Lung (tissue), 12 donors: Measurements from ENCODE around the gene RAD51D. TPM values are rescaled to one million over a fixed set of nuclear protein-coding genes. Genes with fewer than 3 reads are reported as not detected.

ENCODE experiments used
- ATAC-seq: fragments of 200-7000 bp; cut with Tn5 transposase; one replicate; pipeline ENCODE4 v1.9.1; 2020; ENCODE audit warnings: moderate number of reproducible peaks; ENCODE audit not compliant: insufficient read depth, low FRiP score
- DNase-seq, 3 donors: peaks; one replicate each; pipeline ENCODE4 v3.0.0-alpha.2; 2013 to 2017
- H3K27ac ChIP-seq, 2 donors: one replicate each; pipeline ENCODE4 v1.5.1; 2013; ENCODE audit warnings: mild to moderate bottlenecking in 2 of 2, moderate library complexity in 2 of 2, control low read depth in 1 of 2, inconsistent platforms in 1 of 2, low read depth in 1 of 2, low read length in 1 of 2
- H3K27me3 ChIP-seq, 3 donors: one replicate each; pipeline ENCODE4 v1.5.1; 2013; ENCODE audit warnings: low read length in 2 of 3; ENCODE audit not compliant: control insufficient read depth in 3 of 3, insufficient read depth in 3 of 3
- H3K36me3 ChIP-seq, 4 donors: one replicate each; pipeline ENCODE4 v1.5.1; 2013; ENCODE audit warnings: low read length in 4 of 4, mild to moderate bottlenecking in 1 of 4, moderate library complexity in 1 of 4; ENCODE audit not compliant: control insufficient read depth in 4 of 4, insufficient read depth in 4 of 4
- H3K4me1 ChIP-seq, 5 donors: one replicate each; pipeline ENCODE4 v1.5.1; 2013; ENCODE audit warnings: low read length in 5 of 5, mild to moderate bottlenecking in 2 of 5, moderate library complexity in 1 of 5; ENCODE audit not compliant: control insufficient read depth in 5 of 5, insufficient read depth in 5 of 5
- H3K4me3 ChIP-seq: one replicate; pipeline ENCODE4 v1.5.1; 2013; ENCODE audit warnings: mild to moderate bottlenecking, control low read depth, moderate library complexity
- H3K9ac ChIP-seq, 2 donors: one replicate each; pipeline ENCODE4 v1.5.1; 2013; ENCODE audit warnings: low read length in 2 of 2, control low read depth in 1 of 2; ENCODE audit not compliant: insufficient read depth in 1 of 2
- H3K9me3 ChIP-seq, 4 donors: one replicate each; pipeline ENCODE4 v1.5.1; 2013; ENCODE audit warnings: low read length in 3 of 4, mild to moderate bottlenecking in 1 of 4, moderate library complexity in 1 of 4; ENCODE audit not compliant: control insufficient read depth in 4 of 4, insufficient read depth in 3 of 4
- WGBS, 2 donors: extraction: QIAGEN DNeasy Blood & Tissue Kit; methylation state at CpG; one replicate each; pipeline ENCODE4 v1.1.7; 2013; 5-methylcytosine and 5-hydroxymethylcytosine counted together
- polyA plus RNA-seq, 2 donors: library from polyadenylated mRNA; stranded (reverse); fragments of 200-250 nt; gene quantifications; one replicate each; pipeline ENCODE4 v1.2.1, GENCODE V29; 2013
- total RNA-seq, 2 donors: library from RNA; depleted of rRNA in 1 of 2; stranded (reverse); fragments of >200 nt in 1 of 2; gene quantifications; one replicate each; pipeline ENCODE4 v1.2.1, GENCODE V29; 2014 to 2021
- TF ChIP-seq, protein P1 (sequence below): IDR thresholded peaks from 2 replicates; pipeline ENCODE4 v1.5.1; 2012; ENCODE audit warnings: mild to moderate bottlenecking; ENCODE audit errors: control extremely low read depth, extremely low read depth
- donor health status: control.
- donor health status: control.
- donor health status: Bipolar disorder and iron deficiency.
- donor health status: healthy.
- donor health status: DM: yes; HTN: yes; CAD: no.

RAD51D gene
- total and polyA plus RNA-seq, 4 donors, result 5.0 to 17.4 (median 8.9) TPM

DNA sequence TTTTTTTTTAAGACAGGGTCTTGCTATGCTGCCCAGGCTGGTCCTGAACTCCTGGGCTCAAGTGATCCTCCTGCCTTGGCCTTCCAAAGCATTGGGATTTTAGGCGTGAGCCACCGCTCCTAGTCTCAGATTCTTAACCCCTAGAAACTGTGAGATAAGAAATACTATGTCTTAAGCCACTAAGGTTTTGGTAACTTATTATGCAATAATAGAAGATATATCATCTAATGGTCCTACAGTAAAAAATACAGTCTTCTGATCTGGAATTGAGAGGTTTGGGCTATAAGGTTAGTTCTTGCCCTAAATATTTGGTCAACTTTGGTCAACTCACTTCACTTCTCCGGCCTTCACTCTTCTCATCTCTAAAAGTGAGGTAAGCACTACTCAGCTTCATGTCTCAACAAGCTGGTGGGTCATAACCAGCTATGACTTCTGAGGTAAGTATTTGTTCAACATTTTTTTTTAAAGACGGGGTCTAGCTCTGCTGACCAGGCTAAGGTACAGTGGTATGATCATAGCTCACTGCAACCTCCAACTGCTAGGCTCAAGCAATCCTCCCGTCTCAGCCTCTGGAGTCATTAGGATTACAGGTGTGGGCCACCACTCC, 14.7 kb downstream of the RAD51D start:
- TF ChIP-seq, protein P1, sequence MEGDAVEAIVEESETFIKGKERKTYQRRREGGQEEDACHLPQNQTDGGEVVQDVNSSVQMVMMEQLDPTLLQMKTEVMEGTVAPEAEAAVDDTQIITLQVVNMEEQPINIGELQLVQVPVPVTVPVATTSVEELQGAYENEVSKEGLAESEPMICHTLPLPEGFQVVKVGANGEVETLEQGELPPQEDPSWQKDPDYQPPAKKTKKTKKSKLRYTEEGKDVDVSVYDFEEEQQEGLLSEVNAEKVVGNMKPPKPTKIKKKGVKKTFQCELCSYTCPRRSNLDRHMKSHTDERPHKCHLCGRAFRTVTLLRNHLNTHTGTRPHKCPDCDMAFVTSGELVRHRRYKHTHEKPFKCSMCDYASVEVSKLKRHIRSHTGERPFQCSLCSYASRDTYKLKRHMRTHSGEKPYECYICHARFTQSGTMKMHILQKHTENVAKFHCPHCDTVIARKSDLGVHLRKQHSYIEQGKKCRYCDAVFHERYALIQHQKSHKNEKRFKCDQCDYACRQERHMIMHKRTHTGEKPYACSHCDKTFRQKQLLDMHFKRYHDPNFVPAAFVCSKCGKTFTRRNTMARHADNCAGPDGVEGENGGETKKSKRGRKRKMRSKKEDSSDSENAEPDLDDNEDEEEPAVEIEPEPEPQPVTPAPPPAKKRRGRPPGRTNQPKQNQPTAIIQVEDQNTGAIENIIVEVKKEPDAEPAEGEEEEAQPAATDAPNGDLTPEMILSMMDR, result no peak
- H3K36me3 ChIP-seq, result peaks cover 15 to 28% (median 17%) of the 10 kb centered on the region in 4 donors
- no peaks in the 10 kb centered on the region for H3K4me1 ChIP-seq
- WGBS, 2 donors, result 97% methylated on average over 5 of the region's 5 CpGs
- no peak overlapping the region for H3K4me3 ChIP-seq
- no peak overlapping the region for H3K27ac ChIP-seq
- H3K9me3 ChIP-seq, result peaks cover 0 to 3% (median 0%) of the 10 kb centered on the region in 4 donors
- no peak overlapping the region for H3K9ac ChIP-seq
- no peak for DNase-seq
- no peaks in the 10 kb centered on the region for H3K27me3 ChIP-seq
- no peak for ATAC-seq

- 96% methylated on average over 5 of the region's 5 CpGs for WGBS, 2 donors
- Histone ChIP-seq H3K4me3 (no peak overlapping the region), H3K27ac (no peak overlapping the region), H3K36me3 (peaks cover 18 to 36% (median 21%) of the 10 kb centered on the region in 4 donors), H3K27me3 (no peaks in the 10 kb centered on the region), H3K9ac (no peak overlapping the region), H3K4me1 (no peaks in the 10 kb centered on the region), H3K9me3 (peaks cover 0 to 3% (median 0%) of the 10 kb centered on the region in 4 donors)
- DNase-seq (no peak), ATAC-seq (no peak)
- TF ChIP-seq, protein P1, result no peak
These were observed 16.4 kb downstream of the RAD51D start for GRCh38 chr17:35103271-35103670.

GRCh38 chr17:35101725-35102124, 17.9 kb downstream of the RAD51D start:
- Histone ChIP-seq H3K9ac (no peak overlapping the region), H3K27me3 (no peaks in the 10 kb centered on the region), H3K27ac (no peak overlapping the region), H3K36me3 (peaks cover 18 to 39% (median 20%) of the 10 kb centered on the region in 4 donors), H3K4me3 (no peak overlapping the region), H3K9me3 (peaks cover 0 to 3% (median 0%) of the 10 kb centered on the region in 4 donors), H3K4me1 (no peaks in the 10 kb centered on the region)
- 94 to 100% methylated on average over 2 of the region's 2 CpGs for WGBS, 2 donors
- DNase-seq, result no peak
- TF ChIP-seq, protein P1, result no peak
- no peak for ATAC-seq

DNA sequence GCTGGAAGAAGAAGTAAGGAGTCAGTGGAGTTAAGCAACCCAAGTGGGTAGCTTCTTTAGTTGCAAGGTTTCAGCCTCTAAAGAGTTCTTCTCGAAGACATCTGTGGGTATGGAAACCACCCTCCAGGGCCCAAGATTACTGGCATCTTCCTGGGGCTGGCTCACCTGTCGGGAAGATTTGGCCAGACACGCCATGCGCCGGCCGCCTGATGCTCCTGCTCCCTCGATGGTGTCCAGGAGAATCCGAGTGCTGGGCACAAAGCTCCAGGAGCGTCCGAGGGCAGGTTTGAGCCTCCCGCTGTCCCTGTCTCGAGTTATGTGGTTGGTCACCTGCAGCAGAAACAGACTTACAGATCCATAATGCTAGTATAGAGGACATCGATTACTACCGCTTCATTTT, 18.6 kb downstream of the RAD51D start:
- TF ChIP-seq, protein P1, result no peak
- WGBS, 2 donors, result 87 to 94% methylated on average over 14 of the region's 14 CpGs
- Histone ChIP-seq H3K27ac (no peak overlapping the region), H3K4me1 (no peaks in the 10 kb centered on the region), H3K4me3 (no peak overlapping the region), H3K27me3 (no peaks in the 10 kb centered on the region), H3K36me3 (peaks cover 12 to 39% (median 14%) of the 10 kb centered on the region in 4 donors), H3K9ac (no peak overlapping the region), H3K9me3 (no peaks in the 10 kb centered on the region)
- no peak for DNase-seq
- no peak for ATAC-seq
